NT2/D1 (cell line): ENCODE data around the gene KRTAP5-4.

ENCODE experiments used
- SUZ12 ChIP-seq: IDR thresholded peaks from 2 replicates; pipeline ENCODE4 v1.6.1; 2011; ENCODE audit not compliant: insufficient read length, insufficient read depth; ENCODE audit errors: extremely low read depth
- YY1 ChIP-seq: IDR thresholded peaks from 2 replicates; pipeline ENCODE4 v1.6.1; 2011; ENCODE audit not compliant: insufficient read length, insufficient read depth
- ZNF274 ChIP-seq: IDR thresholded peaks from 2 replicates; pipeline ENCODE4 v1.6.1; 2011; ENCODE audit warnings: mild to moderate bottlenecking, low read depth, low read length

DNA sequence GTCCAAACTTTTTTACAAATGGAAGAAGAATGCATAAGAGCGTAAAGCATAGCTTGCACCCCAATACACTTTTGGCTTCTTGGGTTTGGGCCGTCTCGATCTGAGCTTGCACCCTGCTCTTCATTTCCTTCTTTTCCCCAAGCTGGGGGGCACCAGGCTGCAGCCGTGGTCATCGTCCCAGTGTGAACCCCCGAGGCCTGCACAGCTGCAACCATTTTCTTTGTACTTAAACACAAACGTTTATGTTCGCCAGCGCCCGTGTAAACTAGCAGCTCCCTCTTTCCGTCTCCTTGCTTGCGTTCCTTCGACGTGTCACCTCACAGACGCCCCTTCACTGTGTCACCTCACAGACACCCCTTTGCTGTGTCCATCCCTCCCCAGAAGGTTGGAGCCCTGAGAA is 17.7 kb upstream of the KRTAP5-4 start:
- TF ChIP-seq YY1 (no peak), SUZ12 (no peak), ZNF274 (no peak)
